A549 (cell line): ENCODE data around the gene NCF2. TPM values are rescaled to one million over a fixed set of nuclear protein-coding genes. Genes with fewer than 3 reads are reported as not detected.

Source experiments
- ATAC-seq, 2 experiments: fragments of 200-7000 bp in 1 of 2; fragments of >200 bp in 1 of 2; cut with Nextera tagmentation in 1 of 2; cut with Tn5 transposase in 1 of 2; 3 replicates each; pipeline versions ENCODE4 v1.8.0 to v1.9.1; 2018 to 2020; ENCODE audit warnings: mild to moderate bottlenecking in 1 of 2, moderate library complexity in 1 of 2
- CTCF ChIA-PET: fragments of 300-600 bp; sonication (Branson Sonifier 250); formaldehyde crosslinking; extraction: SDS; loops from one replicate; lab custom pipeline; 2021; ENCODE audit warnings: antibody characterized with exemption, inconsistent platforms; lab: Yijun Ruan, JAX
- POLR2A ChIA-PET: fragments of 350-600 bp; formaldehyde crosslinking; extraction: SDS; loops from one replicate; lab custom pipeline; 2021; ENCODE audit warnings: antibody characterized with exemption, inconsistent platforms; lab: Yijun Ruan, JAX
- DNase-seq, 2 experiments: peaks; one replicate each; pipeline versions ENCODE4 v3.0.0 to v3.0.0-alpha.2; 2011 to 2016; ENCODE audit warnings: low read depth in 1 of 2, low spot score in 1 of 2
- FAIRE-seq: peaks from 2 replicates; lab custom pipeline; 2011; peaks lifted over from hg19 to GRCh38; lab: Jason Lieb, UNC
- H3K27ac ChIP-seq, 2 experiments: fragments of >200 bp; sonication (Bioruptor Twin); formaldehyde crosslinking; 3 replicates each; pipeline ENCODE4 v1.5.1; 2016 to 2017
- H3K4me1 ChIP-seq: fragments of >200 bp; sonication (Bioruptor Twin); formaldehyde crosslinking; 3 replicates; pipeline ENCODE4 v1.6.1; 2016
- H3K4me2 ChIP-seq: fragments of >200 bp; sonication (Bioruptor Twin); formaldehyde crosslinking; 3 replicates; pipeline ENCODE4 v1.6.1; 2016
- H3K4me3 ChIP-seq: fragments of >200 bp; sonication (Bioruptor Twin); formaldehyde crosslinking; 3 replicates; pipeline ENCODE4 v1.5.1; 2016
- H3K9me3 ChIP-seq: fragments of >200 bp; sonication (Bioruptor Twin); formaldehyde crosslinking; 3 replicates; pipeline ENCODE4 v1.6.1; 2016
- BHLHE40 ChIP-seq: IDR thresholded peaks from 2 replicates; pipeline ENCODE4 v1.6.1; 2012; ENCODE audit warnings: low read depth, low read length, inconsistent platforms
- CEBPB ChIP-seq, 2 experiments: fragments of >200 bp in 1 of 2; sonication (Bioruptor Twin) in 1 of 2; formaldehyde crosslinking in 1 of 2; IDR thresholded peaks; 2 replicates each; pipeline ENCODE4 v1.6.1; 2012 to 2016
- CHD4 ChIP-seq: fragments of 200-600 bp; sonication (generic); IDR thresholded peaks from 2 replicates; pipeline ENCODE4 v1.6.1; 2016; ENCODE audit warnings: antibody characterized with exemption, mild to moderate bottlenecking, borderline replicate concordance
- EHF ChIP-seq: fragments of 250-450 bp; sonication (Bioruptor Pico); IDR thresholded peaks from 2 replicates; pipeline ENCODE4 v1.5.0; 2020; ENCODE audit warnings: mild to moderate bottlenecking
- FOXS1 ChIP-seq: fragments of 250-450 bp; sonication (Bioruptor Pico); IDR thresholded peaks from 2 replicates; pipeline ENCODE4 v1.5.0; 2020; ENCODE audit warnings: mild to moderate bottlenecking, moderate library complexity
- GATA3 ChIP-seq: IDR thresholded peaks from 2 replicates; pipeline ENCODE4 v1.6.1; 2012; ENCODE audit warnings: borderline replicate concordance
- HES2 ChIP-seq: fragments of >200 bp; sonication (Bioruptor Twin); formaldehyde crosslinking; IDR thresholded peaks from 2 replicates; pipeline ENCODE4 v1.6.1; 2016
- HEYL ChIP-seq: fragments of 250-450 bp; sonication (Bioruptor Pico); IDR thresholded peaks from 2 replicates; pipeline ENCODE4 v1.8.0; 2021; ENCODE audit warnings: mild to moderate bottlenecking, moderate library complexity
- JUNB ChIP-seq: fragments of >200 bp; sonication (Bioruptor Twin); formaldehyde crosslinking; IDR thresholded peaks from 2 replicates; pipeline ENCODE4 v1.6.1; 2016
- KDM1A ChIP-seq: fragments of 200-600 bp; sonication (generic); IDR thresholded peaks from 2 replicates; pipeline ENCODE4 v1.6.1; 2016; ENCODE audit warnings: low read depth, mild to moderate bottlenecking
- MAFK ChIP-seq: fragments of 450-650 bp; IDR thresholded peaks from 2 replicates; pipeline ENCODE4 v1.6.1; 2014; ENCODE audit not compliant: partially characterized antibody
- MAX ChIP-seq: IDR thresholded peaks from 2 replicates; pipeline ENCODE4 v1.6.1; 2012
- MAZ ChIP-seq: fragments of 150-350 bp; IDR thresholded peaks from 2 replicates; pipeline ENCODE4 v1.6.1; 2014; ENCODE audit warnings: antibody characterized with exemption, low read depth, low read length, borderline replicate concordance
- NFE2L2 ChIP-seq: fragments of 150-350 bp; conservative IDR thresholded peaks from 2 replicates; pipeline ENCODE4 v1.6.1; 2014; ENCODE audit warnings: low read length
- RARB ChIP-seq: fragments of 250-450 bp; sonication (Bioruptor Pico); IDR thresholded peaks from 2 replicates; pipeline ENCODE4 v1.8.0; 2021; ENCODE audit warnings: mild to moderate bottlenecking, moderate library complexity
- RCOR1 ChIP-seq: fragments of 150-350 bp; IDR thresholded peaks from 2 replicates; pipeline ENCODE4 v1.6.1; 2014; ENCODE audit warnings: antibody characterized with exemption, low read length, low read depth
- REST ChIP-seq: fragments of 200-600 bp; sonication (generic); IDR thresholded peaks from 2 replicates; pipeline ENCODE4 v1.6.1; 2016; ENCODE audit warnings: antibody characterized with exemption, mild to moderate bottlenecking, moderate library complexity
- TP53 ChIP-seq: fragments of 250-450 bp; sonication (Bioruptor Pico); IDR thresholded peaks from 2 replicates; pipeline ENCODE4 v1.5.0; 2021; ENCODE audit warnings: mild to moderate bottlenecking, moderate library complexity
- ZC3H11A ChIP-seq: fragments of 450-650 bp; IDR thresholded peaks from 2 replicates; pipeline ENCODE4 v1.6.1; 2014; ENCODE audit warnings: antibody characterized with exemption, mild to moderate bottlenecking
- WGBS: methylation state at CpG from one replicate; pipeline ENCODE4 v1.1.6; 2017; ENCODE audit errors: missing lambda C conversion rate; 5-methylcytosine and 5-hydroxymethylcytosine counted together
- polyA plus RNA-seq, 4 experiments: library from polyadenylated mRNA; depleted of rRNA in 3 of 4; stranded (reverse); fragments of >200 nt; fragmentation: RNase III in 1 of 4; extraction: RNeasy Plus Mini Kit Qiagen cat#74134 plus additional on column Dnase treatment in 1 of 4; gene quantifications; 2 replicates in 3 of 4; 3 replicates in 1 of 4; pipeline ENCODE4 v1.2.3, GENCODE V29; 2011 to 2017
- TF ChIP-seq, protein P1 (sequence below): IDR thresholded peaks from 2 replicates; pipeline ENCODE4 v1.6.1; 2012; ENCODE audit warnings: low read depth, borderline replicate concordance
- TF ChIP-seq, protein P2 (sequence below): fragments of 150-350 bp; IDR thresholded peaks from 2 replicates; pipeline ENCODE4 v1.6.1; 2014; ENCODE audit warnings: low read depth, mild to moderate bottlenecking, low read length

Gene NCF2
- polyA plus RNA-seq, 2 of the 4 experiments (the other 2 are of a cell fraction): 4.5 to 4.6 TPM

DNA sequence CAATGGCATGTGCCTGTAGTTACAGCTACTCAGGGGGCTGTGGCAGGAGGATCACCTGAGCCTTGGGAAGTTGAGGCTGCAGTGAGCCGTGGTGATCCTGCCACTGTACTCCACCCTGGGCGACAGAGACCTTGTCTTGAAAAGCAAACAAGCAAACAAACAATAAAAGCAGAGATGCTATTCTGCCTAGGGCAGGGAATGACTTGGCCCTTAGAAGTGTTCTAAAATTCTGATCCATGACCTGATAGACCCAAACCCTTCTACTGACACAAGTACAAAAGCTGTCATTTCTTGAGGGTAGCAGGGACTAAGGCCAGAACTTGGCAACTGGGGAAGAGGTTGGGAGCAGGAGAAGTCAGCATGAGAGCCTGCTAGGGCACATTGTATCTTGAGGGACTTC lies 15.6 kb upstream of the NCF2 start:
- TF ChIP-seq ZC3H11A: no peak
- no peak for TF ChIP-seq JUNB
- no peak for TF ChIP-seq GATA3
- no peak for TF ChIP-seq REST
- no peak for TF ChIP-seq NFE2L2
- TF ChIP-seq TP53: no peak
- TF ChIP-seq MAX: no peak
- TF ChIP-seq, protein P1, sequence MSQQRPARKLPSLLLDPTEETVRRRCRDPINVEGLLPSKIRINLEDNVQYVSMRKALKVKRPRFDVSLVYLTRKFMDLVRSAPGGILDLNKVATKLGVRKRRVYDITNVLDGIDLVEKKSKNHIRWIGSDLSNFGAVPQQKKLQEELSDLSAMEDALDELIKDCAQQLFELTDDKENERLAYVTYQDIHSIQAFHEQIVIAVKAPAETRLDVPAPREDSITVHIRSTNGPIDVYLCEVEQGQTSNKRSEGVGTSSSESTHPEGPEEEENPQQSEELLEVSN: no peak
- no peak for TF ChIP-seq EHF (CRISPR knock-in tag)
- TF ChIP-seq HEYL: no peak
- TF ChIP-seq CEBPB (IDR thresholded peaks at IDR 0.05): no peak
- TF ChIP-seq FOXS1: no peak
- 61% methylated on average over 2 of the region's 2 CpGs for WGBS

DNA sequence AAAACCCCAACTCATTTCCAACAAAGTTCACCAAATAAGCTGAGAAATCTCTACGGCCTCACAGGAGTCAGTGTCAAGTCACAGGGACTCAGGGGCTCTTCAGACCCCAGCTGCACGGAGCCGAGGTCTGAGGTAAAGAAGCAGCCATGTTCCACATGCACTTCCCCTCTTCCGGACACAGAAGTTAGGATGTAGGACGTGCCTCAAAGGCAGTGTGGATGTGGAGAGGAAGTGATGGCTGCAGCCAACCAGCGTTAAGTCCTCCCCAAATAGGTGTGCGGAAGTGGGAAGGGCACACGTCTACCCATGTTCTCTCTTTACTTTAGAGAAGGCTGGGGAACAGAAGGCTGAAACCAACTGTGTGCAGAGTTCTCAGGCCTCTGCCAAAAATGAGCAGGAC lies 14.6 kb upstream of the NCF2 start:
- FAIRE-seq: no peak
- POLR2A ChIA-PET: no interaction called here
- H3K4me3 ChIP-seq: no peak overlapping the region
- peaks cover 29% of the 10 kb centered on the region for H3K4me1 ChIP-seq
- H3K4me2 ChIP-seq: no peak overlapping the region
- DNase-seq: no peak
- CTCF ChIA-PET: interaction anchor here (1.0 to 1.6 kb wide), 4 partner anchors 18 to 134 kb away, joined by 3 to 4 read pairs (median 3); no protein-coding TSS in a partner anchor
- ATAC-seq: no peak
- H3K9me3 ChIP-seq: no peaks in the 10 kb centered on the region
- no peak for TF ChIP-seq MAZ
- no peak overlapping the region for H3K27ac ChIP-seq
- 86% methylated on average over 8 of the region's 8 CpGs for WGBS

More for the DNA sequence above, 15.6 kb upstream of the NCF2 start:
- ChIA-PET CTCF (interaction anchor here (1.6 kb wide), 1 partner anchor 135 kb away, joined by 3 read pairs; no protein-coding TSS in a partner anchor), POLR2A (no interaction called here)
- Histone ChIP-seq H3K4me2 (no peak overlapping the region), H3K9me3 (no peaks in the 10 kb centered on the region), H3K27ac (peak overlapping the region in 1 of 2 experiments; percentile 43; a peak in 3 of 6 replicates), H3K4me1 (peaks cover 31% of the 10 kb centered on the region), H3K4me3 (no peak overlapping the region)
- no peak for FAIRE-seq
- DNase-seq: no peak
- ATAC-seq: no peak

- POLR2A ChIA-PET: no interaction called here
- WGBS: 80% methylated on average over 10 of the region's 10 CpGs
- Histone ChIP-seq H3K27ac (no peak overlapping the region), H3K4me3 (no peak overlapping the region), H3K4me1 (peaks cover 23% of the 10 kb centered on the region; the same call in 2 of the 3 replicates), H3K9me3 (no peaks in the 10 kb centered on the region), H3K4me2 (no peak overlapping the region)
- DNase-seq (no peak), FAIRE-seq (no peak), ATAC-seq (no peak)
- TF ChIP-seq RARB: no peak
- no peak for TF ChIP-seq MAFK
- TF ChIP-seq CHD4: no peak
- TF ChIP-seq RCOR1: no peak
- no peak for TF ChIP-seq HES2
- no peak for TF ChIP-seq KDM1A
- TF ChIP-seq HEYL: no peak
- no peak for TF ChIP-seq BHLHE40
- TF ChIP-seq, protein P2, sequence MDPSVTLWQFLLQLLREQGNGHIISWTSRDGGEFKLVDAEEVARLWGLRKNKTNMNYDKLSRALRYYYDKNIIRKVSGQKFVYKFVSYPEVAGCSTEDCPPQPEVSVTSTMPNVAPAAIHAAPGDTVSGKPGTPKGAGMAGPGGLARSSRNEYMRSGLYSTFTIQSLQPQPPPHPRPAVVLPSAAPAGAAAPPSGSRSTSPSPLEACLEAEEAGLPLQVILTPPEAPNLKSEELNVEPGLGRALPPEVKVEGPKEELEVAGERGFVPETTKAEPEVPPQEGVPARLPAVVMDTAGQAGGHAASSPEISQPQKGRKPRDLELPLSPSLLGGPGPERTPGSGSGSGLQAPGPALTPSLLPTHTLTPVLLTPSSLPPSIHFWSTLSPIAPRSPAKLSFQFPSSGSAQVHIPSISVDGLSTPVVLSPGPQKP: no peak
- CTCF ChIA-PET: interaction anchor here (0.8 to 1.2 kb wide), 4 partner anchors 18 to 285 kb away, joined by 3 to 4 read pairs (median 3); no protein-coding TSS in a partner anchor
Measured at GRCh38 chr1:183604038-183604808, 14.0 kb upstream of the NCF2 start.
